DOHH2 (cell line): ENCODE results near the gene CCDC15.
"Not testable (repeated sequence)": the region's sequence is repeated elsewhere in the genome, so short reads cannot be mapped to it uniquely, and the experiment has no call there.

Experiments
- H3F3A ChIP-seq: fragments of 200-600 bp; sonication (generic), shearing (Covaris generic); 2 replicates; pipeline ENCODE4 v1.6.0; 2016; ENCODE audit warnings: antibody characterized with exemption, mild to moderate bottlenecking; ENCODE audit not compliant: control insufficient read depth, insufficient read depth
- H3K27ac ChIP-seq: fragments of 200-600 bp; sonication (generic); 2 replicates; pipeline ENCODE4 v1.5.1; 2014; ENCODE audit warnings: low read depth, mild to moderate bottlenecking, low read length, moderate library complexity
- H3K27me3 ChIP-seq: fragments of 200-600 bp; sonication (generic); 2 replicates; pipeline ENCODE4 v1.6.1; 2014; ENCODE audit warnings: mild to moderate bottlenecking, low read length, mixed read lengths; ENCODE audit not compliant: control insufficient read depth
- H3K36me3 ChIP-seq: fragments of 200-600 bp; sonication (generic); 2 replicates; pipeline ENCODE4 v1.6.1; 2014; ENCODE audit warnings: mild to moderate bottlenecking, low read length, moderate library complexity, mixed read lengths; ENCODE audit not compliant: control insufficient read depth
- H3K4me1 ChIP-seq: fragments of 200-600 bp; sonication (generic); 2 replicates; pipeline ENCODE4 v1.6.1; 2014; ENCODE audit warnings: mild to moderate bottlenecking, low read length, mixed read lengths; ENCODE audit not compliant: control insufficient read depth
- H3K4me2 ChIP-seq: fragments of 200-600 bp; sonication (generic); 2 replicates; pipeline ENCODE4 v1.6.0; 2014; ENCODE audit warnings: mild to moderate bottlenecking, low read length, moderate library complexity
- H3K4me3 ChIP-seq: fragments of 200-600 bp; sonication (generic); 2 replicates; pipeline ENCODE4 v1.5.1; 2014; ENCODE audit warnings: mild to moderate bottlenecking, low read length, mixed read lengths
- H3K79me2 ChIP-seq: fragments of 200-600 bp; sonication (generic); 2 replicates; pipeline ENCODE4 v1.6.1; 2014; ENCODE audit warnings: mild to moderate bottlenecking, low read length, mixed read lengths; ENCODE audit not compliant: control insufficient read depth
- H3K9me2 ChIP-seq: fragments of 200-600 bp; sonication (generic); replicated peaks from 2 replicates; pipeline ENCODE4 v1.6.1; 2014; ENCODE audit warnings: mild to moderate bottlenecking, low read length, mixed read lengths; ENCODE audit not compliant: control insufficient read depth
- H3K9me3 ChIP-seq: fragments of 200-600 bp; sonication (generic); 2 replicates; pipeline ENCODE4 v1.6.1; 2014; ENCODE audit warnings: antibody characterized with exemption, low read length, mixed read lengths; ENCODE audit not compliant: control insufficient read depth, insufficient read depth
- H4K20me1 ChIP-seq: fragments of 200-600 bp; sonication (generic); 2 replicates; pipeline ENCODE4 v1.6.0; 2014; ENCODE audit warnings: low read depth, mild to moderate bottlenecking, antibody characterized with exemption, low read length, moderate library complexity; ENCODE audit not compliant: control insufficient read depth, insufficient read depth
- EZH2phosphoT487 ChIP-seq: fragments of 200-600 bp; sonication (generic); IDR thresholded peaks from 2 replicates; pipeline ENCODE4 v1.6.1; 2017; ENCODE audit warnings: borderline replicate concordance, mild to moderate bottlenecking, antibody characterized with exemption, low read length, moderate library complexity, mixed read lengths
- TF ChIP-seq, protein P1 (sequence below): fragments of 200-600 bp; sonication (generic); IDR thresholded peaks from one replicate; pipeline ENCODE4 v1.5.1; 2014; ENCODE audit warnings: antibody characterized with exemption, mild to moderate bottlenecking, low read depth, low read length; ENCODE audit not compliant: poor library complexity, severe bottlenecking

Gene CCDC15

DNA sequence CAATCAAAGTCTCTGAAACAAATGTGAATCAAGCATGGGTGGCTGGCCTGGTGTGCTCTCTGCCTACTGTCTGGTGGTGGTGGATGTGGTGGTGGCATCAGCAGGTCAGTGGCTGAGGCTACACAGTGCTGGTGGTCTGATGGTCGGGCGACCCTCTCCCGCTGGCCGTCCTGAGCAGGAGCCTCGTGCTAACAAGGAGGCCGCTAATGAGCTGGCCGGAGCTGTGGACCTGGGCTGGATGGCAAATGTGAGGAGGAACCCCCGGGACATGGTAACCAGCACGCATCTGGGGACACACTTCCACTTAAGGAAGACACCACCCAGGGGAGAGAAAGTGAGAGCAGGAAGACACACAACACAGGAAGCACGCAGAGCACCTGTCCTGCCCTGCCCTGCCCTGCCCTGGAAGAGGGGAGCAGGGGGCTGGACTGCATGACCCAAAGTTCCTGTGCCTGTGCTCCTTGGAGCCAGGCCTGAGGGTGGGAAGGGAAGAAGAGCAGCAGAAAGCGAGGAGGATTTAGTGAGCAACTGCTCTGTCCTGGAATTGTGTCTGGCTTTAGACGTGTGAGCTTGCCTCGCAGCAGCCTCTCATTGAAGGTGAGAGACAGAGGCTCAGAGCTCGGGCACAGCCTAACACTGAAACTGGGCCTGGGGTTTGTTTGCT lies 132.8 kb downstream of the CCDC15 start:
- Histone ChIP-seq H3K9me3 (no peaks in the 10 kb centered on the region), H3K9me2 (no peaks in the 10 kb centered on the region), H3K4me2 (no peak overlapping the region), H3K27me3 (no peaks in the 10 kb centered on the region), H3K36me3 (no peaks in the 10 kb centered on the region), H4K20me1 (no peaks in the 10 kb centered on the region), H3K4me3 (no peak overlapping the region), H3K4me1 (peaks cover 5% of the 10 kb centered on the region), H3F3A (no peaks in the 10 kb centered on the region), H3K79me2 (no peaks in the 10 kb centered on the region), H3K27ac (no peak overlapping the region)
- no peak for TF ChIP-seq EZH2phosphoT487
- TF ChIP-seq, protein P1, sequence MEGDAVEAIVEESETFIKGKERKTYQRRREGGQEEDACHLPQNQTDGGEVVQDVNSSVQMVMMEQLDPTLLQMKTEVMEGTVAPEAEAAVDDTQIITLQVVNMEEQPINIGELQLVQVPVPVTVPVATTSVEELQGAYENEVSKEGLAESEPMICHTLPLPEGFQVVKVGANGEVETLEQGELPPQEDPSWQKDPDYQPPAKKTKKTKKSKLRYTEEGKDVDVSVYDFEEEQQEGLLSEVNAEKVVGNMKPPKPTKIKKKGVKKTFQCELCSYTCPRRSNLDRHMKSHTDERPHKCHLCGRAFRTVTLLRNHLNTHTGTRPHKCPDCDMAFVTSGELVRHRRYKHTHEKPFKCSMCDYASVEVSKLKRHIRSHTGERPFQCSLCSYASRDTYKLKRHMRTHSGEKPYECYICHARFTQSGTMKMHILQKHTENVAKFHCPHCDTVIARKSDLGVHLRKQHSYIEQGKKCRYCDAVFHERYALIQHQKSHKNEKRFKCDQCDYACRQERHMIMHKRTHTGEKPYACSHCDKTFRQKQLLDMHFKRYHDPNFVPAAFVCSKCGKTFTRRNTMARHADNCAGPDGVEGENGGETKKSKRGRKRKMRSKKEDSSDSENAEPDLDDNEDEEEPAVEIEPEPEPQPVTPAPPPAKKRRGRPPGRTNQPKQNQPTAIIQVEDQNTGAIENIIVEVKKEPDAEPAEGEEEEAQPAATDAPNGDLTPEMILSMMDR, result no peak

DNA sequence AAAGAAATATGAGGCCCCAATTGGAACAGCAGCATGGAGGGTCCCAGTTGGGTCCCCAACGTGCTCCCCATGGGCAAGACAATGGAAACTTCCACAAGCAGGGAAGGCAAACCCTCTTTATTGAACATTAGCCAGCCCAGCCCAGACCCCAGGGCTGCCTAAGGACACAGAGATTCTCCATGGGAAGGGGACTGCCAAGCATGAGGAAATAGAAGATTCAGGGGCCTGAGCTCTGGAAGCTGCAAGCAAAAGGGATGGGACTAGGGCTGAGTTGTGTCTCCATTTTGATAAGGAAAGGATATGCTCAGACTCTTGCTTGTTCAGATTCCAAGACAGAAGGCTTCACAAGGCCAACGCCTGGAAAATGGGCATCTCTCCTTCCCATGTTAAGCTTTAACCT lies 134.1 kb downstream of the CCDC15 start:
- Histone ChIP-seq H3K4me3 (no peak overlapping the region), H3K27me3 (no peaks in the 10 kb centered on the region), H3K4me1 (peaks cover 5% of the 10 kb centered on the region), H3K9me2 (no peaks in the 10 kb centered on the region), H3F3A (no peaks in the 10 kb centered on the region), H4K20me1 (no peaks in the 10 kb centered on the region), H3K36me3 (no peaks in the 10 kb centered on the region), H3K4me2 (no peak overlapping the region), H3K79me2 (no peaks in the 10 kb centered on the region), H3K27ac (no peak overlapping the region), H3K9me3 (no peaks in the 10 kb centered on the region)
- TF ChIP-seq, protein P1, result no peak
- no peak for TF ChIP-seq EZH2phosphoT487

DNA sequence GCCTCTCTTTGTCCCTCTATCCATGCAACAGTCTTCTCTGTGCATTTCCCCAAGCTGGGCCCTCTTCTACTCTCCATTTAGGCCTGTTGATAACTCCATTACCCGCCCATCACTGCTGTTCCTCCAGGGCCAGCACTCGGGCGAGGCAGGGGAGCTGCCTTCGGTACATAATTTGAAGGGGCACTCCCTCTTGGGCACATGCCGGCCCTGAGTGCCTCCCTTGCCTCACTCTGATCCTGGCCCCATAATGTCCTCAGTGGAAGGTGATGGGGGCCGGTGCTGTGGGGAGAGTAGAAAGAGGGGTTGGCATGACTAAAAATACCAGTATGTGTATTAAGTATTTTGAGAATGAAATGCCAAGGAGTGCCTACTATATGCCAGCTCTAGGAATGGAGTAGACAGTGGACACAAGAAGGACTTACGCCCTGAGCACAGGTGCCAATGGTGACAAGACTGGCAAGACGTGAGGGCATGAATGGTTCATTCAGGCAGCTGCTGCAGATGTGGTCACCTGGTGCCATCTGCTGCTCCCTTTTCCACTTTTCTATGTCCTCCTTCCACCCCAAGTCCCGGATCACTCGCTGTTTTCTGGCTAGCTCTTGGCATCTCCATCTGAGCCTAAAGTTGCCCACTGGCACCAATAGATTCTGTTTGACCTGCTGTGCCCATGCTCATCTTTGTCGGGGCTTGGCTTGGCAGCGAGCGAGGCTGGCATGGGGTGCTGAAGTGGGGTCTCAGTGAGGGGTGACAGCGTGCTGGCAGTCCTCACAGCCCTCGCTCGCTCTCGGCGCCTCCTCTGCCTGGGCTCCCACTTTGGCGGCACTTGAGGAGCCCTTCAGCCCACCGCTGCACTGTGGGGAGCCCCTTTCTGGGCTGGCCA lies 134.8 kb downstream of the CCDC15 start:
- no peak overlapping the region for H3K27ac ChIP-seq
- H3K27me3 ChIP-seq, result no peaks in the 10 kb centered on the region
- TF ChIP-seq, protein P1, result no peak
- TF ChIP-seq EZH2phosphoT487, result no peak
- peaks cover 5% of the 10 kb centered on the region for H3K4me1 ChIP-seq
- H3K36me3 ChIP-seq, result no peaks in the 10 kb centered on the region
- H3K9me2 ChIP-seq, result no peaks in the 10 kb centered on the region
- H3K4me2 ChIP-seq, result no peak overlapping the region
- no peaks in the 10 kb centered on the region for H4K20me1 ChIP-seq
- H3K9me3 ChIP-seq, result no peaks in the 10 kb centered on the region
- no peaks in the 10 kb centered on the region for H3K79me2 ChIP-seq
- no peak overlapping the region for H3K4me3 ChIP-seq
- no peaks in the 10 kb centered on the region for H3F3A ChIP-seq

DNA sequence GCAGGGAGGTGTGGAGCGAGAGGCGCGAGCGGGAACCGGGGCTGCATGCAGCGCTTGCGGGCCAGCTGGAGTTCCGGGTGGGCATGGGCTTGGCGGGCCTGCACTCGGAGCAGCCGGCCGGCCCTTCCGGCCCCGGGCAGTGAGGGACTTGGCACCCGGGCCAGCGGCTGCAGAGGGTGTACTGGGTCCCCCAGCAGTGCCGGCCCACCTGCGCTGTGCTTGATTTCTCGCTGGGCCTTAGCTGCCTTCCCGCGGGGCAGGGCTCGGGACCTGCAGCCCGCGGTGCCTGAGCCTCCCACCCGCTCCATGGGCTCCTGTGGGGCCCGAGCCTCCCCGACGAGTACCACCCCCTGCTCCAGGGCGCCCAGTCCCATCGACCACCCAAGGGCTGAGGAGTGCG lies 135.5 kb downstream of the CCDC15 start:
- not testable (repeated sequence) for H3K27ac ChIP-seq, H3F3A ChIP-seq, H3K79me2 ChIP-seq, H3K4me3 ChIP-seq, H3K4me1 ChIP-seq, H3K27me3 ChIP-seq, H4K20me1 ChIP-seq, H3K9me3 ChIP-seq, H3K36me3 ChIP-seq, H3K9me2 ChIP-seq, H3K4me2 ChIP-seq

DNA sequence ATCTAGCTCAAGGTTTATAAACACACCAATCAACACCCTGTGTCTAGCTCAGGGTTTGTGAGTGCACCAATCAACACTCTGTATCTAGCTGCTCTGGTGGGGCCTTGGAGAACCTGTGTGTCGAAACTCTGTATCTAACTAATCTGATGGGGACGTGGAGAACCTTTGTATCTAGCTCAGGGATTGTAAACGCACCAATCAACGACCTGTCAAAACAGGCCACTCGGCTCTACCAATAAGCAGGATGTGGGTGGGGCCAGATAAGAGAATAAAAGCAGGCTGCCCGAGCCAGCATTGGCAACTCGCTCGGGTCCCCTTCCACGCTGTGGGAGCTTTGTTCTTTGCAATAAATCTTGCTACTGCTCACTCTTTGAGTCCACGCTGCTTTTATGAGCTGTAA lies 136.1 kb downstream of the CCDC15 start:
- not testable (repeated sequence) for H3K4me3 ChIP-seq, H4K20me1 ChIP-seq, H3K27ac ChIP-seq, H3K4me1 ChIP-seq, H3F3A ChIP-seq, H3K9me3 ChIP-seq, H3K36me3 ChIP-seq, H3K79me2 ChIP-seq, H3K9me2 ChIP-seq, H3K4me2 ChIP-seq, H3K27me3 ChIP-seq
